ENCODE measurements around the gene ATP7B. TPM values are rescaled to one million over a fixed set of nuclear protein-coding genes. Genes with fewer than 3 reads are reported as not detected.

ATP7B gene
- total and polyA plus RNA-seq, 2 of the 4 experiments (the other 2 are of a cell fraction) = 2.7 to 2.9 TPM

DNA sequence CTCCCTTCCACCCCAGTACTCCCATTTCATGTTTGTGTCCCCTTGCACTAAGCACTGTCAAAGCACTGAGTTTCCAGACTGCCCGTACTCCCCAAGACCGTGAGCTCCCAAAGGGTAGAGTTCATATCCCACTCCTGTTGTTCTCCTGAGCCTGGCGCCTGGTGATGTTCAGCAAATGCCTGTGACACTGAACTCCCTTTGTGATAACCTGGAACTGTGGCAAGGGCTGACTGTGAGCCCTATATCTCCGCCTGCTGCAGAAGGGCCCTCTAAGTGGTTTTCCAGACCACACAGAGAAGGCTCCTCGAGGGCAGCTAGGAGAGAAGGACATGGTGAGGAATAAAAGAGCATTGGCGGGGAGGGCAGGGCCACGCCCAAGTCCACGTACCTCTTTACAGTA is 67.5 kb downstream of the ATP7B start:
- no peak overlapping the region for H3K9ac ChIP-seq (ENCODE audit: low read depth, low read length)
- H3K27me3 ChIP-seq (ENCODE audit: control insufficient read depth, insufficient read depth, low read length) = no peaks in the 10 kb centered on the region; the same call in 1 of the 2 replicates
- BruUV-seq (replicated peaks) = no TSS peak
- dilution Hi-C loops (cut with HindIII; ENCODE audit: low sequenced_read_pairs, unreplicated experiment) (no loop called here), in situ Hi-C loops (cut with MboI; ENCODE audit: low sequenced_read_pairs) (no loop called here), intact Hi-C loops (cut with micrococcal nuclease) (no loop called here)
- H3K4me1 ChIP-seq (ENCODE audit: control insufficient read depth, insufficient read depth, low read length) = no peaks in the 10 kb centered on the region
- POLR2A ChIA-PET (ENCODE audit: unreplicated experiment) = no interaction called here
- H3K4ac ChIP-seq (ENCODE audit: low read depth, low read length) = no peak overlapping the region
- H3K14ac ChIP-seq (replicated peaks; ENCODE audit: low read depth, low read length) = no peak overlapping the region
- DNase-seq (no peak), ATAC-seq (ENCODE audit: low read depth) (no peak)
- no peak overlapping the region for H3K23ac ChIP-seq (ENCODE audit: low read depth, low read length)
- no peaks in the 10 kb centered on the region for H4K20me1 ChIP-seq (ENCODE audit: insufficient read depth, low read length)
- H2BK120ac ChIP-seq (ENCODE audit: low read depth, low read length) = no peak overlapping the region
- no peak overlapping the region for H4K8ac ChIP-seq (ENCODE audit: low read depth in 2 of 2, low read length in 2 of 2)
- WGBS, 2 experiments (ENCODE audit: extremely low coverage in 2 of 2, insufficient read length in 1 of 2) = 64% methylated on average over 3 of the region's 8 CpGs; no CpG with 5 or more reads in 1 of the 2 experiments
- no peak overlapping the region for H3K4me2 ChIP-seq (ENCODE audit: low read depth, low read length)
- no peak overlapping the region for H2BK5ac ChIP-seq (ENCODE audit: low read depth, low read length, poor library complexity, severe bottlenecking)
- H2AK5ac ChIP-seq (ENCODE audit: low read depth, low read length) = no peak overlapping the region
- no peak overlapping the region for H2AFZ ChIP-seq (replicated peaks; ENCODE audit: low read length, poor library complexity)
- no peaks in the 10 kb centered on the region for H3K9me3 ChIP-seq (ENCODE audit: control insufficient read depth, insufficient read depth, low read length)
- H4K91ac ChIP-seq (ENCODE audit: insufficient read depth, low read depth, low read length) = no peak overlapping the region
- CTCF ChIA-PET = no interaction called here
- no peak overlapping the region for H4K5ac ChIP-seq (ENCODE audit: low read depth, low read length)
- no peak overlapping the region for H2BK15ac ChIP-seq (ENCODE audit: low read depth, low read length)
- H2AK9ac ChIP-seq (replicated peaks; ENCODE audit: low read depth, low read length, poor library complexity) = no peak overlapping the region
- H3K9me1 ChIP-seq (ENCODE audit: insufficient read depth, low read length) = no peaks in the 10 kb centered on the region
- no peak overlapping the region for H3K27ac ChIP-seq (ENCODE audit: insufficient read depth, low read length)
- no peak overlapping the region for H3K4me3 ChIP-seq (ENCODE audit: insufficient read depth, low read depth, low read length)
- H3K36me3 ChIP-seq (ENCODE audit: control insufficient read depth, insufficient read depth, low read length) = 0 out of 2 replicates have a peak, but pooled peaks cover 1% of the 10 kb centered on the region
- no peak overlapping the region for H3K18ac ChIP-seq (ENCODE audit: low read depth, low read length)
- H2BK20ac ChIP-seq (ENCODE audit: low read depth, low read length) = no peak overlapping the region
- H3K79me1 ChIP-seq (ENCODE audit: low read depth in 1 of 2, low read length in 2 of 2) = no peaks in the 10 kb centered on the region
- no peak overlapping the region for H3K56ac ChIP-seq (ENCODE audit: extremely low read depth, insufficient read depth, low read length)
- TF ChIP-seq, protein P1, sequence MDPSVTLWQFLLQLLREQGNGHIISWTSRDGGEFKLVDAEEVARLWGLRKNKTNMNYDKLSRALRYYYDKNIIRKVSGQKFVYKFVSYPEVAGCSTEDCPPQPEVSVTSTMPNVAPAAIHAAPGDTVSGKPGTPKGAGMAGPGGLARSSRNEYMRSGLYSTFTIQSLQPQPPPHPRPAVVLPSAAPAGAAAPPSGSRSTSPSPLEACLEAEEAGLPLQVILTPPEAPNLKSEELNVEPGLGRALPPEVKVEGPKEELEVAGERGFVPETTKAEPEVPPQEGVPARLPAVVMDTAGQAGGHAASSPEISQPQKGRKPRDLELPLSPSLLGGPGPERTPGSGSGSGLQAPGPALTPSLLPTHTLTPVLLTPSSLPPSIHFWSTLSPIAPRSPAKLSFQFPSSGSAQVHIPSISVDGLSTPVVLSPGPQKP (IDR thresholded peaks at IDR 0.05; ENCODE audit: borderline replicate concordance, low read depth, low read length) = no peak
- TF ChIP-seq RAD21 (IDR thresholded peaks at IDR 0.05; ENCODE audit: low read length) = no peak
- no peak for TF ChIP-seq SMC3 (IDR thresholded peaks at IDR 0.05; ENCODE audit: low read depth, low read length)
- no peak for TF ChIP-seq CEBPB (IDR thresholded peaks at IDR 0.05; ENCODE audit: low read depth, low read length)
- no peak for TF ChIP-seq BHLHE40 (IDR thresholded peaks at IDR 0.05; ENCODE audit: low read depth, low read length)
- TF ChIP-seq RFX5 (IDR thresholded peaks at IDR 0.05; ENCODE audit: low read depth, low read length) = no peak
- no peak for TF ChIP-seq MAFK (IDR thresholded peaks at IDR 0.05; ENCODE audit: low read depth, low read length)
- TF ChIP-seq, protein P2, sequence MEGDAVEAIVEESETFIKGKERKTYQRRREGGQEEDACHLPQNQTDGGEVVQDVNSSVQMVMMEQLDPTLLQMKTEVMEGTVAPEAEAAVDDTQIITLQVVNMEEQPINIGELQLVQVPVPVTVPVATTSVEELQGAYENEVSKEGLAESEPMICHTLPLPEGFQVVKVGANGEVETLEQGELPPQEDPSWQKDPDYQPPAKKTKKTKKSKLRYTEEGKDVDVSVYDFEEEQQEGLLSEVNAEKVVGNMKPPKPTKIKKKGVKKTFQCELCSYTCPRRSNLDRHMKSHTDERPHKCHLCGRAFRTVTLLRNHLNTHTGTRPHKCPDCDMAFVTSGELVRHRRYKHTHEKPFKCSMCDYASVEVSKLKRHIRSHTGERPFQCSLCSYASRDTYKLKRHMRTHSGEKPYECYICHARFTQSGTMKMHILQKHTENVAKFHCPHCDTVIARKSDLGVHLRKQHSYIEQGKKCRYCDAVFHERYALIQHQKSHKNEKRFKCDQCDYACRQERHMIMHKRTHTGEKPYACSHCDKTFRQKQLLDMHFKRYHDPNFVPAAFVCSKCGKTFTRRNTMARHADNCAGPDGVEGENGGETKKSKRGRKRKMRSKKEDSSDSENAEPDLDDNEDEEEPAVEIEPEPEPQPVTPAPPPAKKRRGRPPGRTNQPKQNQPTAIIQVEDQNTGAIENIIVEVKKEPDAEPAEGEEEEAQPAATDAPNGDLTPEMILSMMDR (conservative IDR thresholded peaks at IDR 0.05; ENCODE audit: low read depth, low read length) = no peak
- TF ChIP-seq NFE2L2 (IDR thresholded peaks at IDR 0.05; ENCODE audit: low read depth, low read length) = no peak
- TF ChIP-seq CHD1 (IDR thresholded peaks at IDR 0.05; ENCODE audit: low read depth, low read length) = no peak
- TF ChIP-seq, protein P3, sequence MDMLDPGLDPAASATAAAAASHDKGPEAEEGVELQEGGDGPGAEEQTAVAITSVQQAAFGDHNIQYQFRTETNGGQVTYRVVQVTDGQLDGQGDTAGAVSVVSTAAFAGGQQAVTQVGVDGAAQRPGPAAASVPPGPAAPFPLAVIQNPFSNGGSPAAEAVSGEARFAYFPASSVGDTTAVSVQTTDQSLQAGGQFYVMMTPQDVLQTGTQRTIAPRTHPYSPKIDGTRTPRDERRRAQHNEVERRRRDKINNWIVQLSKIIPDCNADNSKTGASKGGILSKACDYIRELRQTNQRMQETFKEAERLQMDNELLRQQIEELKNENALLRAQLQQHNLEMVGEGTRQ (IDR thresholded peaks at IDR 0.05; ENCODE audit: low read depth, low read length) = no peak

Measured in IMR-90 (cell line).